ENCODE results near the gene ANKRD34C.

ANKRD34C gene

DNA sequence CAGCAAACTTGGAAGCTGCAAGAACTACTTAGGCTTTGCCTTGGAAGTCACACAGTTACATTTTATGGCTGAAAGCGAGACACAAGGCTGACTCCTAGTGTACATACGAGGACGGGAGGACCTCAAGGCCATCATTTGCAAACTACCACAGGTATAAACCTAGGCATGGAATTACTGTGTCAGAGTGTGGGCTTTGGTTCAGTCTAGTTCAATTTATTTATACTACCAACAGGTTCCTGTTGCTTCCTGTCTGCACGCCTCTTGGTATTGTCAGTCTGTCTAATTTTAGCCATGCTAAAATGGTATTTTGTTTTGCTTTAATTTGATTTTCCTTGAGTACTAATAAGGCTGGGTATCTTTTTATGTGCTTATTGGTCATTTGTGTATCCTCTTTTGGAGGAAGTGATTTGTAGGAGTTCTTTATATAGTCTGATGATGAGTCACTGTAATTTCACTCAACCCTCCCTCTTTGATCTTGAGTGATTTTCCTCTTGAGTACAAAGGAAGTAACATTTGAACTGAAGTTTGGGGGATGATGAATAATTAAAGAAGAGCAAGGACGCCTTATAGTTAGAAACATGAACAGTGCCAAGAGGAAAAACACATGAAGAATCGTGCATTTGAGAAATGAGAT lies 8.2 kb downstream of the ANKRD34C start:
- H3K9ac ChIP-seq (ENCODE audit: low read depth, low read length), result no peak overlapping the region
- H3K27me3 ChIP-seq (ENCODE audit: control insufficient read depth, insufficient read depth, low read length), result peaks cover 35% of the 10 kb centered on the region
- H3K9me3 ChIP-seq (ENCODE audit: control insufficient read depth, insufficient read depth, low read length), result no peaks in the 10 kb centered on the region
- H3K36me3 ChIP-seq (ENCODE audit: control insufficient read depth, insufficient read depth, low read length), result peaks cover 2% of the 10 kb centered on the region
- no peak overlapping the region for H3K4me3 ChIP-seq (ENCODE audit: low read depth, low read length)
- H3K4me1 ChIP-seq (ENCODE audit: control insufficient read depth, insufficient read depth, low read length), result no peaks in the 10 kb centered on the region

GRCh38 chr15:79292011-79292410 lies 9.5 kb downstream of the ANKRD34C start:
- H3K36me3 ChIP-seq (ENCODE audit: control insufficient read depth, insufficient read depth, low read length), result peaks cover 2% of the 10 kb centered on the region
- H3K27me3 ChIP-seq (ENCODE audit: control insufficient read depth, insufficient read depth, low read length), result peaks cover 25% of the 10 kb centered on the region
- no peak overlapping the region for H3K9ac ChIP-seq (ENCODE audit: low read depth, low read length)
- no peaks in the 10 kb centered on the region for H3K4me1 ChIP-seq (ENCODE audit: control insufficient read depth, insufficient read depth, low read length)
- H3K4me3 ChIP-seq (ENCODE audit: low read depth, low read length), result no peak overlapping the region
- no peaks in the 10 kb centered on the region for H3K9me3 ChIP-seq (ENCODE audit: control insufficient read depth, insufficient read depth, low read length)

- Histone ChIP-seq H3K4me1 (ENCODE audit: control insufficient read depth, insufficient read depth, low read length) (no peaks in the 10 kb centered on the region), H3K36me3 (ENCODE audit: control insufficient read depth, insufficient read depth, low read length) (peaks cover 2% of the 10 kb centered on the region), H3K27me3 (ENCODE audit: control insufficient read depth, insufficient read depth, low read length) (peaks cover 16% of the 10 kb centered on the region), H3K9me3 (ENCODE audit: control insufficient read depth, insufficient read depth, low read length) (no peaks in the 10 kb centered on the region), H3K9ac (ENCODE audit: low read depth, low read length) (no peak overlapping the region), H3K4me3 (ENCODE audit: low read depth, low read length) (no peak overlapping the region)
These were observed 11.6 kb downstream of the ANKRD34C start for GRCh38 chr15:79294075-79294474.

- H3K4me1 ChIP-seq (ENCODE audit: control insufficient read depth, insufficient read depth, low read length), result no peaks in the 10 kb centered on the region
- H3K9me3 ChIP-seq (ENCODE audit: control insufficient read depth, insufficient read depth, low read length), result no peaks in the 10 kb centered on the region
- peaks cover 19% of the 10 kb centered on the region for H3K27me3 ChIP-seq (ENCODE audit: control insufficient read depth, insufficient read depth, low read length)
These were observed 14.1 kb downstream of the ANKRD34C start for GRCh38 chr15:79296583-79296982.

GRCh38 chr15:79299126-79299840 lies 16.8 kb downstream of the ANKRD34C start:
- no peaks in the 10 kb centered on the region for H3K9me3 ChIP-seq (ENCODE audit: control insufficient read depth, insufficient read depth, low read length)
- peaks cover 21% of the 10 kb centered on the region for H3K27me3 ChIP-seq (ENCODE audit: control insufficient read depth, insufficient read depth, low read length)
- no peak overlapping the region for H3K4me3 ChIP-seq (ENCODE audit: low read depth, low read length)
- no peaks in the 10 kb centered on the region for H3K4me1 ChIP-seq (ENCODE audit: control insufficient read depth, insufficient read depth, low read length)
- no peaks in the 10 kb centered on the region for H3K36me3 ChIP-seq (ENCODE audit: control insufficient read depth, insufficient read depth, low read length)
- H3K9ac ChIP-seq (ENCODE audit: low read depth, low read length), result no peak overlapping the region

More at GRCh38 chr15:79296583-79296982, 14.1 kb downstream of the ANKRD34C start:
- H3K9ac ChIP-seq (ENCODE audit: low read depth, low read length), result no peak overlapping the region
- H3K4me3 ChIP-seq (ENCODE audit: low read depth, low read length), result no peak overlapping the region
- no peaks in the 10 kb centered on the region for H3K36me3 ChIP-seq (ENCODE audit: control insufficient read depth, insufficient read depth, low read length)

DNA sequence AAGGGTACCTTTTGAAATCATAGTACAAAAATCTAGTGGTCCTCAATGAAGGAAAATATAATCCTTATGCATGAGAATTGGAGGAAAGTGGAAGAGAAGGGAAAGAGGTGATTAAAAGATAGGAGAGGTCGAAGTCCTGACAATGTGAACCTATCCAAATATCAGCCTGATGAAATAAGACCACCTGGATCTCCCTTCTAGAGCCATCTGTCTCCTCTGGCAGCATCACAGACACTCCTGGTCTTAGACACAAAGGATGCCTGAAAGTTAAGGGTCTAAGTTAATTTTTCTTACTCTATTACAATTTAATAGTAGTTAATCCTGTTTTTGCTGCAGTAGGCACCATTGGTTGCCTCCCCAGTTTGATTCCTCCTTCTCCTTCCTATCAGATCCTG lies 17.3 kb downstream of the ANKRD34C start:
- no peaks in the 10 kb centered on the region for H3K36me3 ChIP-seq (ENCODE audit: control insufficient read depth, insufficient read depth, low read length)
- H3K4me1 ChIP-seq (ENCODE audit: control insufficient read depth, insufficient read depth, low read length), result no peaks in the 10 kb centered on the region
- no peak overlapping the region for H3K9ac ChIP-seq (ENCODE audit: low read depth, low read length)
- peaks cover 24% of the 10 kb centered on the region for H3K27me3 ChIP-seq (ENCODE audit: control insufficient read depth, insufficient read depth, low read length)
- no peaks in the 10 kb centered on the region for H3K9me3 ChIP-seq (ENCODE audit: control insufficient read depth, insufficient read depth, low read length)
- no peak overlapping the region for H3K4me3 ChIP-seq (ENCODE audit: low read depth, low read length)

- Histone ChIP-seq H3K9ac (ENCODE audit: low read depth, low read length) (no peak overlapping the region), H3K4me1 (ENCODE audit: control insufficient read depth, insufficient read depth, low read length) (peaks cover 3% of the 10 kb centered on the region), H3K9me3 (ENCODE audit: control insufficient read depth, insufficient read depth, low read length) (no peaks in the 10 kb centered on the region), H3K36me3 (ENCODE audit: control insufficient read depth, insufficient read depth, low read length) (no peaks in the 10 kb centered on the region), H3K27me3 (ENCODE audit: control insufficient read depth, insufficient read depth, low read length) (peaks cover 55% of the 10 kb centered on the region), H3K4me3 (ENCODE audit: low read depth, low read length) (no peak overlapping the region)
These were observed 24.7 kb downstream of the ANKRD34C start for GRCh38 chr15:79307251-79307650.

DNA sequence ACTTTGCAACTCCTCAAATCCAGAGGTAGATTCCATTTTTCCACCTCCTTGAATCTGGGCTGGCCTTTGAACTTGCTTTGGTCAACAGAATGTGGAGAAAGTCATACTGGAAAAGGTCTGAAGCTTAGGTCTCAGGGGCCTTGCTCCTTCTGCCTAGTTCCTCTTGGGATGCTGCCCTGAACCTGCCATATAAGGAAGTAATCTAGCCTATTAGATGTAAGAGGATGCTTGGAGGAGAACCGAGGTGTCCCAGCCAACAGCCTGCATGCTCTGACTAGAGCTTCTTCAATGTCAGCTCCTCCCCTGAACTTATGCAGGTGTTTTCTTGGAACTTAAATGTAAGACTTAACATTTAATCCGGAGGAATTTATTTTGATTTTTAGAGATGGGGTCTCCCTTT lies 26.4 kb downstream of the ANKRD34C start:
- H3K27me3 ChIP-seq (ENCODE audit: control insufficient read depth, insufficient read depth, low read length), result peaks cover 51% of the 10 kb centered on the region
- H3K4me1 ChIP-seq (ENCODE audit: control insufficient read depth, insufficient read depth, low read length), result peaks cover 4% of the 10 kb centered on the region
- no peak overlapping the region for H3K9ac ChIP-seq (ENCODE audit: low read depth, low read length)
- H3K9me3 ChIP-seq (ENCODE audit: control insufficient read depth, insufficient read depth, low read length), result no peaks in the 10 kb centered on the region
- peaks cover 1% of the 10 kb centered on the region for H3K36me3 ChIP-seq (ENCODE audit: control insufficient read depth, insufficient read depth, low read length)
- H3K4me3 ChIP-seq (ENCODE audit: low read depth, low read length), result no peak overlapping the region

GRCh38 chr15:79310612-79310984 lies 28.1 kb downstream of the ANKRD34C start:
- H3K9ac ChIP-seq (ENCODE audit: low read depth, low read length), result no peak overlapping the region
- H3K4me1 ChIP-seq (ENCODE audit: control insufficient read depth, insufficient read depth, low read length), result peaks cover 4% of the 10 kb centered on the region
- no peaks in the 10 kb centered on the region for H3K9me3 ChIP-seq (ENCODE audit: control insufficient read depth, insufficient read depth, low read length)
- H3K27me3 ChIP-seq (ENCODE audit: control insufficient read depth, insufficient read depth, low read length), result peaks cover 40% of the 10 kb centered on the region
- peaks cover 17% of the 10 kb centered on the region for H3K36me3 ChIP-seq (ENCODE audit: control insufficient read depth, insufficient read depth, low read length)
- peak overlapping the region; percentile 75 for H3K4me3 ChIP-seq (ENCODE audit: low read depth, low read length)

GRCh38 chr15:79310985-79311900 lies 28.7 kb downstream of the ANKRD34C start, which contains the start of gene TMED3:
Gene TMED3, plus strand, starts transcription at chr15:79311112. Its CDS starts 138 bp downstream, at chr15:79311250.
- peaks cover 34% of the 10 kb centered on the region for H3K27me3 ChIP-seq (ENCODE audit: control insufficient read depth, insufficient read depth, low read length)
- peak within 1 kb of the TSS; percentile 89 for H3K9ac ChIP-seq (ENCODE audit: low read depth, low read length)
- H3K9me3 ChIP-seq (ENCODE audit: control insufficient read depth, insufficient read depth, low read length), result no peaks in the 10 kb centered on the region

DNA sequence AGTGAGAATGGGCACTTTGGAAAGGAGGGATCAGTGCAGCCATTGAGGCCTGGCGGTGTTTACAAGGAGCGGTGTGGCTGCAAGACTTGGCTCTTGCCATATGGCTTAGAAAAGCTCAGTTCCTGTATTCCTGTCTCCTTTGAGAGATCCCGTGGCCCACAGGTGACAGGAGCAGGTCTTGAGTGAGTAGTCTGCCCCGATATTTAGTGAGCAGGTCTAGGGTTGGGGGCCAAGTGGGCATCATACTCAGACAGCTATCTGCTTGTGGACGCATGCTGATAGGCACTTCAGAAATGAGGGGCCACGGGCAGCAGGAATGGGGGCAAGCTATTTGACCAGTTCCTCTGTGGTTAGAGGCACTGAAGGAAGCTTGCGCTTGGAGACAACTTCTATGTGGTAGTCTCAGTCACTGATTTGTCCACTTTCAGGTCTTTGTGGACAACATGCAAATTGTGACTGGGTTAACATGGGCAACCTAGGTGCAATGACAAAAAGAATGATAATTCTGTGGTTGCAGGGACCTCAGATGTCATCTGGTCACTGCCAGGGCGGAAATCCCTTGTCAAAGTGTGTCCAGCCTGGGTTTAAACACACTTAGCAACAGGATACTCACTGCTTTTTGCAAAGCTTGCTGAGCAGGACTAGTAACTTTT lies 29.5 kb downstream of the ANKRD34C start:
- H3K4me3 ChIP-seq (ENCODE audit: low read depth, low read length), result peak overlapping the region; percentile 96
- H3K36me3 ChIP-seq (ENCODE audit: control insufficient read depth, insufficient read depth, low read length), result peaks cover 31% of the 10 kb centered on the region
- peaks cover 34% of the 10 kb centered on the region for H3K27me3 ChIP-seq (ENCODE audit: control insufficient read depth, insufficient read depth, low read length)
- no peaks in the 10 kb centered on the region for H3K9me3 ChIP-seq (ENCODE audit: control insufficient read depth, insufficient read depth, low read length)
- H3K4me1 ChIP-seq (ENCODE audit: control insufficient read depth, insufficient read depth, low read length), result peaks cover 4% of the 10 kb centered on the region
- peak overlapping the region; percentile 89 for H3K9ac ChIP-seq (ENCODE audit: low read depth, low read length)

More at GRCh38 chr15:79310985-79311900, 28.7 kb downstream of the ANKRD34C start, which contains the start of gene TMED3:
- Histone ChIP-seq H3K4me3 (ENCODE audit: low read depth, low read length) (peak within 1 kb of the TSS; percentile 96), H3K4me1 (ENCODE audit: control insufficient read depth, insufficient read depth, low read length) (peaks cover 4% of the 10 kb centered on the region), H3K36me3 (ENCODE audit: control insufficient read depth, insufficient read depth, low read length) (peaks cover 24% of the 10 kb centered on the region)

All from iPS-15b (cell line).